Tibial nerve (tissue), 4 donors: ENCODE data around the gene GDAP2. TPM values are rescaled to one million over a fixed set of nuclear protein-coding genes. Genes with fewer than 3 reads are reported as not detected.
A peak's percentile ranks its signal among the peaks of the same experiment; 100 is the strongest.

Source experiments
- DNase-seq, 2 donors: peaks; one replicate each; pipeline ENCODE4 v3.0.0-alpha.2; 2019; ENCODE audit warnings: low spot score in 2 of 2
- H3K27ac ChIP-seq, 4 donors: fragments of 200-600 bp; sonication (generic) in 3 of 4; one replicate each; pipeline ENCODE4 v1.5.1; 2017 to 2019; ENCODE audit warnings: mild to moderate bottlenecking in 1 of 4
- H3K27me3 ChIP-seq, 2 donors: fragments of 200-600 bp; sonication (generic) in 1 of 2; one replicate each; pipeline versions ENCODE4 v1.5.1 to v1.6.0; 2017 to 2019
- H3K36me3 ChIP-seq, 3 donors: fragments of 200-600 bp; sonication (generic); one replicate each; pipeline ENCODE4 v1.5.1; 2018 to 2019
- H3K4me1 ChIP-seq, 4 donors: fragments of 200-600 bp; sonication (generic) in 3 of 4; one replicate each; pipeline ENCODE4 v1.5.1; 2017 to 2019
- H3K4me3 ChIP-seq, 4 donors: fragments of 200-600 bp; sonication (generic) in 3 of 4; one replicate each; pipeline ENCODE4 v1.5.1; 2017 to 2019; ENCODE audit warnings: mild to moderate bottlenecking in 1 of 4, moderate library complexity in 1 of 4
- H3K9me3 ChIP-seq, 4 donors: fragments of 200-600 bp; sonication (generic) in 3 of 4; one replicate each; pipeline ENCODE4 v1.5.1; 2017 to 2019
- CTCF ChIP-seq, 5 experiments: fragments of 200-600 bp in 3 of 5; fragments of 450-650 bp in 2 of 5; sonication (generic) in 3 of 5; IDR thresholded peaks; one replicate each; pipeline ENCODE4 v1.5.1; 2016 to 2019; ENCODE audit warnings: antibody characterized with exemption in 5 of 5, mild to moderate bottlenecking in 3 of 5, moderate library complexity in 2 of 5
- EP300 ChIP-seq, 2 donors: sonication (generic); formaldehyde crosslinking; IDR thresholded peaks; one replicate each; pipeline ENCODE4 v1.6.1; 2017; ENCODE audit warnings: antibody characterized with exemption in 2 of 2, mild to moderate bottlenecking in 1 of 2
- POLR2A ChIP-seq, 2 donors: fragments of 450-650 bp; IDR thresholded peaks; one replicate each; pipeline ENCODE4 v1.6.1; 2017; ENCODE audit warnings: antibody characterized with exemption in 2 of 2, mild to moderate bottlenecking in 2 of 2, moderate library complexity in 2 of 2
- WGBS, 2 donors: methylation state at CpG; one replicate each; pipeline ENCODE4 v1.1.5; 2018; 5-methylcytosine and 5-hydroxymethylcytosine counted together
- total RNA-seq, 4 donors: library from RNA; depleted of rRNA; stranded (reverse); fragments of >200 nt; gene quantifications; one replicate each; pipeline ENCODE4 v1.1.0, GENCODE V29; 2016

GDAP2 gene
- total RNA-seq, 4 donors from 2014 or later: 21.8 to 24.3 (median 22.8) TPM

GRCh38 chr1:117942293-117942692 is 12.9 kb upstream of the GDAP2 start:
- WGBS, 2 donors: 96 to 97% methylated on average over 2 of the region's 2 CpGs
- no peaks in the 10 kb centered on the region for H3K4me1 ChIP-seq

GRCh38 chr1:117933769-117934168 is 4.3 kb upstream of the GDAP2 start:
- no peak overlapping the region for H3K27ac ChIP-seq
- no peaks in the 10 kb centered on the region for H3K9me3 ChIP-seq
- WGBS, 2 donors: 93% methylated on average over 2 of the region's 2 CpGs
- H3K27me3 ChIP-seq: no peaks in the 10 kb centered on the region
- H3K4me3 ChIP-seq: no peak overlapping the region
- H3K36me3 ChIP-seq: peaks cover 0 to 31% (median 4%) of the 10 kb centered on the region in 3 donors
- no peak for TF ChIP-seq CTCF (IDR thresholded peaks at IDR 0.05)
- no peak for TF ChIP-seq EP300 (IDR thresholded peaks at IDR 0.05)
- TF ChIP-seq POLR2A (IDR thresholded peaks at IDR 0.05): no peak
- peaks cover 0 to 24% (median 13%) of the 10 kb centered on the region in 4 donors for H3K4me1 ChIP-seq
- DNase-seq: no peak

More at GRCh38 chr1:117942293-117942692, 12.9 kb upstream of the GDAP2 start:
- no peaks in the 10 kb centered on the region for H3K27me3 ChIP-seq
- TF ChIP-seq POLR2A (IDR thresholded peaks at IDR 0.05): no peak
- TF ChIP-seq EP300 (IDR thresholded peaks at IDR 0.05): no peak
- TF ChIP-seq CTCF (IDR thresholded peaks at IDR 0.05): no peak
- DNase-seq: no peak
- H3K4me3 ChIP-seq: no peak overlapping the region
- peaks cover 0 to 100% (median 37%) of the 10 kb centered on the region in 3 donors for H3K36me3 ChIP-seq
- H3K9me3 ChIP-seq: no peaks in the 10 kb centered on the region
- H3K27ac ChIP-seq: no peak overlapping the region

- no peaks in the 10 kb centered on the region for H3K9me3 ChIP-seq
- H3K36me3 ChIP-seq: peaks cover 0 to 19% (median 0%) of the 10 kb centered on the region in 3 donors
- no peak overlapping the region for H3K4me3 ChIP-seq
- 94 to 97% methylated on average over 4 of the region's 4 CpGs for WGBS, 2 donors
- H3K27ac ChIP-seq: no peak overlapping the region
- DNase-seq: no peak
- H3K4me1 ChIP-seq: peaks cover 0 to 36% (median 21%) of the 10 kb centered on the region in 4 donors
- no peak for TF ChIP-seq EP300 (IDR thresholded peaks at IDR 0.05)
- no peak for TF ChIP-seq CTCF (IDR thresholded peaks at IDR 0.05)
- TF ChIP-seq POLR2A (IDR thresholded peaks at IDR 0.05): no peak
- no peaks in the 10 kb centered on the region for H3K27me3 ChIP-seq
Measured at GRCh38 chr1:117932576-117932975, 3.2 kb upstream of the GDAP2 start.

GRCh38 chr1:117930484-117930883 is 1.1 kb upstream of the GDAP2 start:
- TF ChIP-seq EP300 (IDR thresholded peaks at IDR 0.05): no peak
- no peak for TF ChIP-seq POLR2A (IDR thresholded peaks at IDR 0.05)
- no peak for TF ChIP-seq CTCF (IDR thresholded peaks at IDR 0.05)
- H3K27me3 ChIP-seq: no peaks in the 10 kb centered on the region
- H3K9me3 ChIP-seq: no peaks in the 10 kb centered on the region
- H3K27ac ChIP-seq: peak overlapping the region in 1 of 4 donors; percentile 90
- H3K36me3 ChIP-seq: peaks cover 0 to 6% (median 0%) of the 10 kb centered on the region in 3 donors
- no peak for DNase-seq
- 6 to 9% methylated on average over 6 of the region's 6 CpGs for WGBS, 2 donors
- peak overlapping the region; percentile 76 to 96 (median 87) for H3K4me3 ChIP-seq
- H3K4me1 ChIP-seq: peaks cover 0 to 45% (median 21%) of the 10 kb centered on the region in 4 donors

- no peak for DNase-seq
- Histone ChIP-seq H3K9me3 (no peaks in the 10 kb centered on the region), H3K4me3 (peak overlapping the region; percentile 76 to 96 (median 87)), H3K4me1 (peaks cover 0 to 45% (median 21%) of the 10 kb centered on the region in 4 donors), H3K27ac (peak overlapping the region in 2 of 4 donors; percentile 88 to 90), H3K27me3 (no peaks in the 10 kb centered on the region), H3K36me3 (peaks cover 0 to 6% (median 0%) of the 10 kb centered on the region in 3 donors)
- TF ChIP-seq EP300 (IDR thresholded peaks at IDR 0.05): no peak
- no peak for TF ChIP-seq CTCF (IDR thresholded peaks at IDR 0.05)
- no peak for TF ChIP-seq POLR2A (IDR thresholded peaks at IDR 0.05)
- WGBS, 2 donors: 1 to 2% methylated on average over 12 of the region's 12 CpGs
Measured at GRCh38 chr1:117930173-117930447, 689 bp upstream of the GDAP2 start.
